ENCODE data around the gene CHRNB1. TPM values are rescaled to one million over a fixed set of nuclear protein-coding genes. Genes with fewer than 3 reads are reported as not detected.

CHRNB1 gene
- total RNA-seq, 4 donors from 2014 or later, result 7.8 to 16.0 (median 13.6) TPM

GRCh38 chr17:7441266-7441665, 3.6 kb upstream of the CHRNB1 start:
- intact Hi-C loops (cut with DNase I; ENCODE audit: low total_unique reads), result no loop called here

GRCh38 chr17:7442142-7442541, 2.7 kb upstream of the CHRNB1 start:
- intact Hi-C loops (cut with DNase I; ENCODE audit: low total_unique reads), result no loop called here
- no peak overlapping the region for H3K4me3 ChIP-seq (ENCODE audit: low read depth, poor library complexity, severe bottlenecking)

More at GRCh38 chr17:7441266-7441665, 3.6 kb upstream of the CHRNB1 start:
- DNase-seq (ENCODE audit: low spot score in 2 of 2), result no peak
- H3K4me3 ChIP-seq (ENCODE audit: low read depth, poor library complexity, severe bottlenecking), result no peak overlapping the region
- TF ChIP-seq CTCF (IDR thresholded peaks at IDR 0.05) (no peak), POLR2A (IDR thresholded peaks at IDR 0.05) (no peak)
- 59 to 63% methylated on average over 7 of the region's 7 CpGs for WGBS, 2 donors

GRCh38 chr17:7443499-7444485, 1.1 kb upstream of the CHRNB1 start:
- intact Hi-C loops (cut with DNase I; ENCODE audit: low total_unique reads), result no loop called here

More at GRCh38 chr17:7442142-7442541, 2.7 kb upstream of the CHRNB1 start:
- WGBS, 2 donors, result 92 to 97% methylated on average over 2 of the region's 2 CpGs
- TF ChIP-seq POLR2A (IDR thresholded peaks at IDR 0.05) (no peak), CTCF (IDR thresholded peaks at IDR 0.05) (no peak)
- DNase-seq (ENCODE audit: low spot score in 2 of 2), result no peak

GRCh38 chr17:7445619-7445968, 733 bp downstream of the CHRNB1 start:
- no peak overlapping the region for H3K4me3 ChIP-seq (ENCODE audit: low read depth, poor library complexity, severe bottlenecking)
- no peak for DNase-seq (ENCODE audit: low spot score in 2 of 2)
- 9 to 12% methylated on average over 16 of the region's 16 CpGs for WGBS, 2 donors
- TF ChIP-seq CTCF (IDR thresholded peaks at IDR 0.05), result no peak
- intact Hi-C loops (cut with DNase I; ENCODE audit: low total_unique reads), result no loop called here

More at GRCh38 chr17:7443499-7444485, 1.1 kb upstream of the CHRNB1 start:
- TF ChIP-seq POLR2A (IDR thresholded peaks at IDR 0.05) (no peak), CTCF (IDR thresholded peaks at IDR 0.05) (no peak)
- 67 to 79% methylated on average over 7 of the region's 7 CpGs for WGBS, 2 donors
- H3K4me3 ChIP-seq (ENCODE audit: low read depth, poor library complexity, severe bottlenecking), result no peak overlapping the region
- peak in 1 of 2 donors; percentile 82 for DNase-seq (ENCODE audit: low spot score in 2 of 2)

- peak in 1 of 2 donors; percentile 61 for DNase-seq (ENCODE audit: low spot score in 2 of 2)
- H3K4me3 ChIP-seq (ENCODE audit: low read depth, poor library complexity, severe bottlenecking), result no peak overlapping the region
- intact Hi-C loops (cut with DNase I; ENCODE audit: low total_unique reads), result no loop called here
- TF ChIP-seq CTCF (IDR thresholded peaks at IDR 0.05), result no peak
- TF ChIP-seq POLR2A (IDR thresholded peaks at IDR 0.05), result no peak
- WGBS, 2 donors, result 91 to 93% methylated on average over 7 of the region's 7 CpGs
Observed at GRCh38 chr17:7448461-7448860, 3.6 kb downstream of the CHRNB1 start.

Data from lower leg skin (tissue), 4 donors.